ENCODE measurements around the gene SV2A.

Gene SV2A

GRCh38 chr1:149927563-149928400, 10.1 kb upstream of the SV2A start, which contains the start of gene SF3B4:
TSS of gene SF3B4 (minus strand) at chr1:149927803. CDS start at chr1:149927759, 44 bp downstream.
- Histone ChIP-seq H3K27me3 (ENCODE audit: control insufficient read depth, insufficient read depth, low read length) (no peaks in the 10 kb centered on the region), H3K9ac (ENCODE audit: low read length) (peak within 1 kb of the TSS; percentile 91), H3K27ac (ENCODE audit: low read length) (peak within 1 kb of the TSS; percentile 88), H3K4me3 (ENCODE audit: low read length) (peak within 1 kb of the TSS; percentile 85), H3K36me3 (ENCODE audit: control insufficient read depth, low read depth, low read length) (peaks cover 40% of the 10 kb centered on the region), H3K9me3 (ENCODE audit: control insufficient read depth, low read depth, low read length) (no peaks in the 10 kb centered on the region), H3K4me1 (ENCODE audit: control insufficient read depth, low read depth, low read length) (peaks cover 12% of the 10 kb centered on the region)

- Histone ChIP-seq H3K27ac (ENCODE audit: low read length) (no peak overlapping the region), H3K9me3 (ENCODE audit: control insufficient read depth, low read depth, low read length) (no peaks in the 10 kb centered on the region), H3K4me1 (ENCODE audit: control insufficient read depth, low read depth, low read length) (peaks cover 12% of the 10 kb centered on the region), H3K4me3 (ENCODE audit: low read length) (peak overlapping the region; percentile 85), H3K36me3 (ENCODE audit: control insufficient read depth, low read depth, low read length) (peaks cover 45% of the 10 kb centered on the region), H3K27me3 (ENCODE audit: control insufficient read depth, insufficient read depth, low read length) (no peaks in the 10 kb centered on the region), H3K9ac (ENCODE audit: low read length) (peak overlapping the region; percentile 91)
Measured at GRCh38 chr1:149927056-149927562, 9.5 kb upstream of the SV2A start.

- Histone ChIP-seq H3K4me1 (ENCODE audit: control insufficient read depth, low read depth, low read length) (peaks cover 12% of the 10 kb centered on the region), H3K9ac (ENCODE audit: low read length) (no peak overlapping the region), H3K9me3 (ENCODE audit: control insufficient read depth, low read depth, low read length) (no peaks in the 10 kb centered on the region), H3K27ac (ENCODE audit: low read length) (no peak overlapping the region), H3K27me3 (ENCODE audit: control insufficient read depth, insufficient read depth, low read length) (no peaks in the 10 kb centered on the region), H3K36me3 (ENCODE audit: control insufficient read depth, low read depth, low read length) (peaks cover 45% of the 10 kb centered on the region), H3K4me3 (ENCODE audit: low read length) (peak overlapping the region; percentile 85)
Measured at GRCh38 chr1:149926296-149926695, 8.7 kb upstream of the SV2A start.

GRCh38 chr1:149925751-149926150, 8.1 kb upstream of the SV2A start:
- peaks cover 12% of the 10 kb centered on the region for H3K4me1 ChIP-seq (ENCODE audit: control insufficient read depth, low read depth, low read length)
- H3K36me3 ChIP-seq (ENCODE audit: control insufficient read depth, low read depth, low read length) = peaks cover 45% of the 10 kb centered on the region
- no peaks in the 10 kb centered on the region for H3K27me3 ChIP-seq (ENCODE audit: control insufficient read depth, insufficient read depth, low read length)
- no peak overlapping the region for H3K27ac ChIP-seq (ENCODE audit: low read length)
- no peak overlapping the region for H3K9ac ChIP-seq (ENCODE audit: low read length)
- no peak overlapping the region for H3K4me3 ChIP-seq (ENCODE audit: low read length)
- no peaks in the 10 kb centered on the region for H3K9me3 ChIP-seq (ENCODE audit: control insufficient read depth, low read depth, low read length)

- H3K4me3 ChIP-seq (ENCODE audit: low read length) = no peak overlapping the region
- peaks cover 45% of the 10 kb centered on the region for H3K36me3 ChIP-seq (ENCODE audit: control insufficient read depth, low read depth, low read length)
- no peak overlapping the region for H3K27ac ChIP-seq (ENCODE audit: low read length)
- no peaks in the 10 kb centered on the region for H3K27me3 ChIP-seq (ENCODE audit: control insufficient read depth, insufficient read depth, low read length)
- no peak overlapping the region for H3K9ac ChIP-seq (ENCODE audit: low read length)
- H3K9me3 ChIP-seq (ENCODE audit: control insufficient read depth, low read depth, low read length) = no peaks in the 10 kb centered on the region
- peaks cover 12% of the 10 kb centered on the region for H3K4me1 ChIP-seq (ENCODE audit: control insufficient read depth, low read depth, low read length)
Measured at GRCh38 chr1:149925345-149925744, 7.7 kb upstream of the SV2A start.

GRCh38 chr1:149923626-149924025, 6.0 kb upstream of the SV2A start:
- no peak overlapping the region for H3K27ac ChIP-seq (ENCODE audit: low read length)
- H3K9me3 ChIP-seq (ENCODE audit: control insufficient read depth, low read depth, low read length) = no peaks in the 10 kb centered on the region
- H3K27me3 ChIP-seq (ENCODE audit: control insufficient read depth, insufficient read depth, low read length) = no peaks in the 10 kb centered on the region
- H3K9ac ChIP-seq (ENCODE audit: low read length) = no peak overlapping the region
- H3K4me1 ChIP-seq (ENCODE audit: control insufficient read depth, low read depth, low read length) = peaks cover 10% of the 10 kb centered on the region
- H3K4me3 ChIP-seq (ENCODE audit: low read length) = no peak overlapping the region
- peaks cover 45% of the 10 kb centered on the region for H3K36me3 ChIP-seq (ENCODE audit: control insufficient read depth, low read depth, low read length)

GRCh38 chr1:149916898-149917252, 769 bp downstream of the SV2A start:
- peak overlapping the region; percentile 84 for H3K4me3 ChIP-seq (ENCODE audit: low read length)
- no peak overlapping the region for H3K27ac ChIP-seq (ENCODE audit: low read length)
- H3K4me1 ChIP-seq (ENCODE audit: control insufficient read depth, low read depth, low read length) = peaks cover 14% of the 10 kb centered on the region
- no peak overlapping the region for H3K9ac ChIP-seq (ENCODE audit: low read length)
- H3K9me3 ChIP-seq (ENCODE audit: control insufficient read depth, low read depth, low read length) = no peaks in the 10 kb centered on the region
- no peaks in the 10 kb centered on the region for H3K27me3 ChIP-seq (ENCODE audit: control insufficient read depth, insufficient read depth, low read length)
- H3K36me3 ChIP-seq (ENCODE audit: control insufficient read depth, low read depth, low read length) = peaks cover 12% of the 10 kb centered on the region

GRCh38 chr1:149916193-149916897, 1.3 kb downstream of the SV2A start:
- Histone ChIP-seq H3K9ac (ENCODE audit: low read length) (no peak overlapping the region), H3K4me3 (ENCODE audit: low read length) (peak overlapping the region; percentile 84), H3K4me1 (ENCODE audit: control insufficient read depth, low read depth, low read length) (peaks cover 14% of the 10 kb centered on the region), H3K27me3 (ENCODE audit: control insufficient read depth, insufficient read depth, low read length) (no peaks in the 10 kb centered on the region), H3K9me3 (ENCODE audit: control insufficient read depth, low read depth, low read length) (no peaks in the 10 kb centered on the region), H3K36me3 (ENCODE audit: control insufficient read depth, low read depth, low read length) (peaks cover 12% of the 10 kb centered on the region), H3K27ac (ENCODE audit: low read length) (no peak overlapping the region)

GRCh38 chr1:149915429-149916192, 2.0 kb downstream of the SV2A start:
- H3K9ac ChIP-seq (ENCODE audit: low read length) = no peak overlapping the region
- H3K36me3 ChIP-seq (ENCODE audit: control insufficient read depth, low read depth, low read length) = peaks cover 15% of the 10 kb centered on the region
- no peaks in the 10 kb centered on the region for H3K9me3 ChIP-seq (ENCODE audit: control insufficient read depth, low read depth, low read length)
- H3K27me3 ChIP-seq (ENCODE audit: control insufficient read depth, insufficient read depth, low read length) = no peaks in the 10 kb centered on the region
- H3K4me3 ChIP-seq (ENCODE audit: low read length) = peak overlapping the region; percentile 84
- peaks cover 14% of the 10 kb centered on the region for H3K4me1 ChIP-seq (ENCODE audit: control insufficient read depth, low read depth, low read length)
- no peak overlapping the region for H3K27ac ChIP-seq (ENCODE audit: low read length)

- Histone ChIP-seq H3K9ac (ENCODE audit: low read length) (no peak overlapping the region), H3K4me3 (ENCODE audit: low read length) (no peak overlapping the region), H3K9me3 (ENCODE audit: control insufficient read depth, low read depth, low read length) (no peaks in the 10 kb centered on the region), H3K36me3 (ENCODE audit: control insufficient read depth, low read depth, low read length) (peaks cover 25% of the 10 kb centered on the region), H3K27me3 (ENCODE audit: control insufficient read depth, insufficient read depth, low read length) (no peaks in the 10 kb centered on the region), H3K27ac (ENCODE audit: low read length) (no peak overlapping the region), H3K4me1 (ENCODE audit: control insufficient read depth, low read depth, low read length) (peaks cover 14% of the 10 kb centered on the region)
Measured at GRCh38 chr1:149914545-149914944, 3.1 kb downstream of the SV2A start.

GRCh38 chr1:149906570-149907075, 11.0 kb downstream of the SV2A start:
- peaks cover 38% of the 10 kb centered on the region for H3K36me3 ChIP-seq (ENCODE audit: control insufficient read depth, low read depth, low read length)
- no peak overlapping the region for H3K27ac ChIP-seq (ENCODE audit: low read length)
- H3K4me1 ChIP-seq (ENCODE audit: control insufficient read depth, low read depth, low read length) = no peaks in the 10 kb centered on the region
- no peak overlapping the region for H3K4me3 ChIP-seq (ENCODE audit: low read length)
- no peaks in the 10 kb centered on the region for H3K27me3 ChIP-seq (ENCODE audit: control insufficient read depth, insufficient read depth, low read length)
- no peak overlapping the region for H3K9ac ChIP-seq (ENCODE audit: low read length)
- no peaks in the 10 kb centered on the region for H3K9me3 ChIP-seq (ENCODE audit: control insufficient read depth, low read depth, low read length)

Data from iPS-18a (cell line).